Esophagus squamous epithelium (tissue), 4 donors: ENCODE results near the gene KRTAP17-1.

ENCODE experiments used
- POLR2A ChIP-seq, 4 donors: fragments of 450-650 bp; IDR thresholded peaks; one replicate each; pipeline ENCODE4 v1.6.1; 2017; ENCODE audit warnings: antibody characterized with exemption in 4 of 4, mild to moderate bottlenecking in 4 of 4, moderate library complexity in 3 of 4
- TF ChIP-seq, protein P1 (sequence below), 6 experiments: fragments of 450-650 bp in 4 of 6; fragments of 200-600 bp in 2 of 6; sonication (generic) in 2 of 6; IDR thresholded peaks; one replicate each; pipeline ENCODE4 v1.5.1; 2016 to 2019; ENCODE audit warnings: antibody characterized with exemption in 6 of 6, mild to moderate bottlenecking in 4 of 6, moderate library complexity in 4 of 6

DNA sequence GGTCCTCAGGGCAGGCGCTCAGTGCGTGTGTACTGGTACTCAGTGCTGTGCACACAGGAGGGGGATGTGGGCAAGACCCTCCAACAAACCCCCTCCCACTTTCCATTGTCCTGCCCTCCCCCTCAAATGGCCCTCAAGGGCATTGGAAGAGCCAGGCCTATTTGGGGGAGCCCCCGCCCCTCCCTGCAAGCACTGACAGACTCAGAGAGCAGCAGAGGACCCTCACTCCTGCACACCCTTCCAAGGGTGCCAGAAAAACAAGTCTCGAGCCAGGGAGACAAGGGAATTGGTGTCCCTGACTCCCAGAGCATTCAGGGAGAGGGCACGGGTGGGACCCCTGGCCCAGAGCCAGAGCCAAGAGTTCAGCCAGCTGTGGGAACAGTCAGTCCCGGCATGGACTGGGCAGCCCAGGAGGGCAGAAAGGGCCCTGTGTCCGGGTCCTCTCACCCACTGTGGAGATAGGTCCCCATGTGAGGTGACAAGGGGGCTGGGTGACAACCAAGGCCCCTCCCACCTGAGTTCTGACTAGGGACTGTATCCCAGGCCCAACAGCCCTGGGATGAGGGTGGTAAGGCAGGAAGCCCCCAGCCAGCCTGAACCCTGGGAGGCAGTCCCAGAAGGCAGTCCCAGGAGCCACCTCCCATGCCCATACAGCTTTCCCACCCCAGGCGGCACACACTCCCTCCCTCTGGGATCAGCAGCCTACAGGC is 12.1 kb upstream of the KRTAP17-1 start:
- TF ChIP-seq POLR2A (IDR thresholded peaks at IDR 0.05) = no peak
- TF ChIP-seq, protein P1, sequence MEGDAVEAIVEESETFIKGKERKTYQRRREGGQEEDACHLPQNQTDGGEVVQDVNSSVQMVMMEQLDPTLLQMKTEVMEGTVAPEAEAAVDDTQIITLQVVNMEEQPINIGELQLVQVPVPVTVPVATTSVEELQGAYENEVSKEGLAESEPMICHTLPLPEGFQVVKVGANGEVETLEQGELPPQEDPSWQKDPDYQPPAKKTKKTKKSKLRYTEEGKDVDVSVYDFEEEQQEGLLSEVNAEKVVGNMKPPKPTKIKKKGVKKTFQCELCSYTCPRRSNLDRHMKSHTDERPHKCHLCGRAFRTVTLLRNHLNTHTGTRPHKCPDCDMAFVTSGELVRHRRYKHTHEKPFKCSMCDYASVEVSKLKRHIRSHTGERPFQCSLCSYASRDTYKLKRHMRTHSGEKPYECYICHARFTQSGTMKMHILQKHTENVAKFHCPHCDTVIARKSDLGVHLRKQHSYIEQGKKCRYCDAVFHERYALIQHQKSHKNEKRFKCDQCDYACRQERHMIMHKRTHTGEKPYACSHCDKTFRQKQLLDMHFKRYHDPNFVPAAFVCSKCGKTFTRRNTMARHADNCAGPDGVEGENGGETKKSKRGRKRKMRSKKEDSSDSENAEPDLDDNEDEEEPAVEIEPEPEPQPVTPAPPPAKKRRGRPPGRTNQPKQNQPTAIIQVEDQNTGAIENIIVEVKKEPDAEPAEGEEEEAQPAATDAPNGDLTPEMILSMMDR (IDR thresholded peaks at IDR 0.05) = no peak
